Gastrocnemius medialis (tissue), 4 donors: ENCODE data around the gene LUC7L3. TPM values are rescaled to one million over a fixed set of nuclear protein-coding genes. Genes with fewer than 3 reads are reported as not detected.

Experiments used
- ATAC-seq, 2 donors: fragments of 150-250 bp; one replicate each; pipeline ENCODE4 v1.9.1; 2016
- DNase-seq, 2 donors: peaks; one replicate each; pipeline ENCODE4 v3.0.0-alpha.2; 2019
- H3K27ac ChIP-seq, 4 donors: fragments of 200-600 bp; sonication (generic); 1 replicate in 1 of 4; 2 replicates in 3 of 4; pipeline ENCODE4 v1.5.1; 2016 to 2018; ENCODE audit warnings: mild to moderate bottlenecking in 2 of 4, moderate library complexity in 1 of 4
- H3K27me3 ChIP-seq, 3 donors: fragments of 200-600 bp; sonication (generic) in 2 of 3; 1 replicate in 1 of 3; 2 replicates in 2 of 3; pipeline versions ENCODE4 v1.5.1 to v1.6.0; 2016 to 2019; ENCODE audit warnings: mild to moderate bottlenecking in 1 of 3, moderate library complexity in 1 of 3
- H3K36me3 ChIP-seq, 2 donors: fragments of 200-600 bp; sonication (generic) in 1 of 2; one replicate each; pipeline ENCODE4 v1.5.1; 2017 to 2018
- H3K4me1 ChIP-seq, 2 donors: fragments of 200-600 bp; sonication (generic) in 1 of 2; one replicate each; pipeline ENCODE4 v1.5.1; 2016 to 2017; ENCODE audit warnings: mild to moderate bottlenecking in 2 of 2
- H3K4me3 ChIP-seq, 4 donors: fragments of 200-600 bp; sonication (generic) in 3 of 4; 1 replicate in 1 of 4; 2 replicates in 3 of 4; pipeline ENCODE4 v1.5.1; 2016 to 2019; ENCODE audit warnings: mild to moderate bottlenecking in 2 of 4
- H3K9me3 ChIP-seq, 3 donors: fragments of 200-600 bp; sonication (generic) in 2 of 3; 1 replicate in 1 of 3; 2 replicates in 2 of 3; pipeline ENCODE4 v1.5.1; 2016 to 2019
- CTCF ChIP-seq, 5 experiments: fragments of 450-650 bp in 3 of 5; fragments of 200-600 bp in 2 of 5; sonication (generic) in 2 of 5; IDR thresholded peaks in 4 of 5; conservative IDR thresholded peaks in 1 of 5; 1 replicate in 4 of 5; 2 replicates in 1 of 5; pipeline ENCODE4 v1.5.1; 2016 to 2019; ENCODE audit warnings: antibody characterized with exemption in 5 of 5, mild to moderate bottlenecking in 3 of 5, moderate library complexity in 3 of 5
- POLR2A ChIP-seq, 2 donors: fragments of 450-650 bp; IDR thresholded peaks; one replicate each; pipeline ENCODE4 v1.6.1; 2017; ENCODE audit warnings: antibody characterized with exemption in 2 of 2, mild to moderate bottlenecking in 2 of 2, moderate library complexity in 2 of 2
- in situ Hi-C, 4 donors: fragments of 200-750 bp; cut with MboI; loops; one replicate each; pipeline versions ENCODE4 v1.15.0 to v1.8.0; 2017; ENCODE audit warnings: low sequenced_read_pairs in 4 of 4
- intact Hi-C: fragments of 100-400 bp; cut with DNase I; formaldehyde crosslinking; loops from one replicate; pipeline ENCODE4 v1.15.1; 2023; ENCODE audit warnings: low total_unique reads
- total RNA-seq, 4 donors: library from RNA; depleted of rRNA; stranded (reverse); fragments of >200 nt; gene quantifications; one replicate each; pipeline versions ENCODE4 v1.1.0 to v1.2.3, GENCODE V29; 2016

The LUC7L3 gene
- total RNA-seq, 4 donors from 2014 or later = 10.4 to 67.3 (median 25.7) TPM

GRCh38 chr17:50688245-50688644 lies 31.2 kb upstream of the LUC7L3 start:
- ATAC-seq (no peak), DNase-seq (no peak)
- Histone ChIP-seq H3K27me3 (no peaks in the 10 kb centered on the region), H3K4me3 (no peak overlapping the region), H3K4me1 (peaks cover 11 to 20% of the 10 kb centered on the region in 2 donors), H3K27ac (no peak overlapping the region), H3K9me3 (no peaks in the 10 kb centered on the region), H3K36me3 (peaks cover 0 to 11% of the 10 kb centered on the region in 2 donors)
- in situ Hi-C loops (no loop called here), intact Hi-C loops (no loop called here)
- TF ChIP-seq POLR2A (IDR thresholded peaks at IDR 0.05) = no peak
- TF ChIP-seq CTCF (IDR thresholded peaks at IDR 0.05 in 4 of 5, conservative IDR thresholded peaks at IDR 0.05 in 1 of 5) = no peak

GRCh38 chr17:50689251-50689650 lies 30.2 kb upstream of the LUC7L3 start:
- no peak overlapping the region for H3K4me3 ChIP-seq
- TF ChIP-seq CTCF (IDR thresholded peaks at IDR 0.05 in 4 of 5, conservative IDR thresholded peaks at IDR 0.05 in 1 of 5) (no peak), POLR2A (IDR thresholded peaks at IDR 0.05) (no peak)
- intact Hi-C loops = no loop called here
- in situ Hi-C loops = no loop called here
- peaks cover 0 to 20% of the 10 kb centered on the region in 2 donors for H3K36me3 ChIP-seq
- no peak overlapping the region for H3K27ac ChIP-seq
- ATAC-seq (no peak), DNase-seq (no peak)
- peaks cover 11 to 20% of the 10 kb centered on the region in 2 donors for H3K4me1 ChIP-seq
- H3K9me3 ChIP-seq = no peaks in the 10 kb centered on the region
- H3K27me3 ChIP-seq = no peaks in the 10 kb centered on the region

GRCh38 chr17:50689956-50690886 lies 29.2 kb upstream of the LUC7L3 start:
- intact Hi-C loops = no loop called here
- in situ Hi-C loops = loop anchor here (10.0 kb wide), 3 partner anchors 55 to 145 kb away; partner anchors contain the start of genes SPATA20 (in 3 of the 4) and ABCC3 (in 2 of the 4)

GRCh38 chr17:50690887-50691549 lies 28.4 kb upstream of the LUC7L3 start:
- H3K27me3 ChIP-seq = no peaks in the 10 kb centered on the region
- peaks cover 0 to 37% of the 10 kb centered on the region in 2 donors for H3K36me3 ChIP-seq
- no peaks in the 10 kb centered on the region for H3K9me3 ChIP-seq
- H3K27ac ChIP-seq = no peak overlapping the region
- H3K4me1 ChIP-seq = peaks cover 11 to 17% of the 10 kb centered on the region in 2 donors
- DNase-seq (no peak), ATAC-seq (no peak)
- intact Hi-C loops (no loop called here), in situ Hi-C loops (loop anchor here (10.0 kb wide), 3 partner anchors 56 to 146 kb away; partner anchors contain the start of genes SPATA20 (in 3 of the 4) and ABCC3 (in 2 of the 4))
- no peak overlapping the region for H3K4me3 ChIP-seq
- no peak for TF ChIP-seq POLR2A (IDR thresholded peaks at IDR 0.05)
- no peak for TF ChIP-seq CTCF (IDR thresholded peaks at IDR 0.05 in 4 of 5, conservative IDR thresholded peaks at IDR 0.05 in 1 of 5)

More at GRCh38 chr17:50689956-50690886, 29.2 kb upstream of the LUC7L3 start:
- ATAC-seq (no peak), DNase-seq (no peak)
- no peaks in the 10 kb centered on the region for H3K9me3 ChIP-seq
- TF ChIP-seq POLR2A (IDR thresholded peaks at IDR 0.05) (no peak), CTCF (IDR thresholded peaks at IDR 0.05 in 4 of 5, conservative IDR thresholded peaks at IDR 0.05 in 1 of 5) (no peak)
- peaks cover 11 to 20% of the 10 kb centered on the region in 2 donors for H3K4me1 ChIP-seq
- H3K27ac ChIP-seq = no peak overlapping the region
- H3K4me3 ChIP-seq = no peak overlapping the region
- peaks cover 0 to 29% of the 10 kb centered on the region in 2 donors for H3K36me3 ChIP-seq
- H3K27me3 ChIP-seq = no peaks in the 10 kb centered on the region
